WI38 (cell line): ENCODE measurements around the gene UBE2Q2.
A peak's percentile ranks its signal among the peaks of the same experiment; 100 is the strongest.
"Not testable (repeated sequence)": the region's sequence is repeated elsewhere in the genome, so short reads cannot be mapped to it uniquely, and the experiment has no call there.

Source experiments
- H3K4me3 ChIP-seq: 2 replicates; pipeline ENCODE4 v1.5.1; 2011; ENCODE audit warnings: low read depth, mild to moderate bottlenecking, control low read depth, low read length
- TF ChIP-seq, protein P1 (sequence below): IDR thresholded peaks from 2 replicates; pipeline ENCODE4 v1.5.1; 2012; ENCODE audit warnings: low read depth, mild to moderate bottlenecking, control low read depth, low read length

UBE2Q2 gene

DNA sequence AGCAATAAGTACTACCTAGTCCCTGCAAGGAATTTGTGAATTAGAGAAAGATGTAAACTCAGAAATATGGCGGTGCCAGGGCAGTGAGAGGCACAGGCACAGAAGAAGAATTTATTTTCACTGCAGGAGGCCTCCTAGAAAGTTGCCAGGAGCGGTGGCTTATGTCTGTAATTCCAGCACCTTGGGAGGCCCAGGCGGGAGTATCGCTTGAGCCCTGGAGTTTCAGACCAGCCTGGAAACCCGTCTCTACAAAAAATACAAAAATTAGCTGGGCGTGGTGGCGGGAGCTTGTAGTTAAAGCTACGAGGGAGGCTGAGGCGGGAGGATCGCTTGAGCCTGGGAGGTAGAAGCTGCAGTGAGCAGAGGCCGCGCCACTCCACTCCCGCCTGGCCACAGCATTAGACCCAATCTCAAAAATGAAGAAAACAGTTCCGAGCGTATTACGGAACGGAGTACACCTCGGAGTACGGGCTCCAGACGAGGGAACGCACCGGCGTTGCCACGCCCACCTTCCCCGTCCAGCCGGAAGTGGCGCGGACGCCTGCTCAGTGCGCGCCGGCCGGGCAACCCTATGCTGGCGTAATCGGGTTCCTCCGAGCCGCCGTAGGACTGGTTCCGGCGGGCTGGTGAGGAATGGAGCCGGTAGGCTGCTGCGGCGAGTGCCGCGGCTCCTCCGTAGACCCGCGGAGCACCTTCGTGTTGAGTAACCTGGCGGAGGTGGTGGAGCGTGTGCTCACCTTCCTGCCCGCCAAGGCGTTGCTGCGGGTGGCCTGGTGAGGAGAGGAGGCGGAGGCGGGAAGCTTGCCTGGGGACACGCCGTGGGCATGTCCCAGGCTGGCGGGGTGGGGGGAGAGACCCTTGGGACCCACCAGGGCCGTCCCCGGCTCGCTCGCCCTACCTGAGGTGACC lies 60.3 kb downstream of the UBE2Q2 start, which contains the start of gene FBXO22:
Gene FBXO22, plus strand, starts transcription at position 548 of the 909 bp plus-strand sequence. Its CDS starts 86 bp downstream, at position 634.
- peak within 1 kb of the TSS; percentile 95 for H3K4me3 ChIP-seq
- TF ChIP-seq, protein P1, sequence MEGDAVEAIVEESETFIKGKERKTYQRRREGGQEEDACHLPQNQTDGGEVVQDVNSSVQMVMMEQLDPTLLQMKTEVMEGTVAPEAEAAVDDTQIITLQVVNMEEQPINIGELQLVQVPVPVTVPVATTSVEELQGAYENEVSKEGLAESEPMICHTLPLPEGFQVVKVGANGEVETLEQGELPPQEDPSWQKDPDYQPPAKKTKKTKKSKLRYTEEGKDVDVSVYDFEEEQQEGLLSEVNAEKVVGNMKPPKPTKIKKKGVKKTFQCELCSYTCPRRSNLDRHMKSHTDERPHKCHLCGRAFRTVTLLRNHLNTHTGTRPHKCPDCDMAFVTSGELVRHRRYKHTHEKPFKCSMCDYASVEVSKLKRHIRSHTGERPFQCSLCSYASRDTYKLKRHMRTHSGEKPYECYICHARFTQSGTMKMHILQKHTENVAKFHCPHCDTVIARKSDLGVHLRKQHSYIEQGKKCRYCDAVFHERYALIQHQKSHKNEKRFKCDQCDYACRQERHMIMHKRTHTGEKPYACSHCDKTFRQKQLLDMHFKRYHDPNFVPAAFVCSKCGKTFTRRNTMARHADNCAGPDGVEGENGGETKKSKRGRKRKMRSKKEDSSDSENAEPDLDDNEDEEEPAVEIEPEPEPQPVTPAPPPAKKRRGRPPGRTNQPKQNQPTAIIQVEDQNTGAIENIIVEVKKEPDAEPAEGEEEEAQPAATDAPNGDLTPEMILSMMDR, result no peak

DNA sequence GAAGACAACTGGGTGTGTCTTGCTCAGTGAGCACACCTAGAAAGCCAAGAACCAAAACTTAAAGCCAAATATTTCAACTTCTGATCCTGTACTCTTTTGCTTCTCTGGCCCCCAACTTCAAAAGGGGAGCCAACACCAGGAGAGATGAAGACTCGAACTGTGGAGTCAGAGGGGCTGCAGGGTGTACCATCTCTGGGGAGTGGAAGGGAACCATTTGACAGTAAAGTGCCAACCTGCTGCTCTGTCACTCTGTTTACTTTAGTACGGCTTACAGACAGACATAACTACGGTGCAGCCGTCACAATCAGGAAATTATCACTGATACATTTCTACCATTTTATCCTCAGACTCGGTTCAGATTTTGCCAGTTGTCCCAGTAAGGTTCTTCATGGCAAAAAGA lies 62.0 kb downstream of the UBE2Q2 start:
- H3K4me3 ChIP-seq, result no peak overlapping the region

DNA sequence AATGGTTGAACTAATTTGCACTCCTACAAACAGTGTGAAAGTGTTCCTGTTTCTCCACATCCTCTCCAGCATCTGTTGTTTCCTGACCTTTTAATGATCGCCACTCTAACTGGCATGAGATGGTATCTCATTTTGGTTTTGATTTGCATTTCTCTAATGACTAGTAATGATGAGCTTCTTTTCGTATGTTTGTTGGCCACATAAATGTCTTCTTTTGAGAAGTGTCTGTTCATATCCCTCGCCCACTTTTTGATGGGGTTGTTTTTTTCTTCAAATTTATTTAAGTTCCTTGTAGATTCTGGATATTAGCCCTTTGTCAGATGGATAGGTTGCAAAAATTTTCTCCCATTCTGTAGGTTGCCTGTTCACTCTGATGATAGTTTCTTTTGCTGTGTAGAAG lies 67.1 kb downstream of the UBE2Q2 start:
- not testable (repeated sequence) for H3K4me3 ChIP-seq

More for the DNA sequence above, 62.0 kb downstream of the UBE2Q2 start:
- TF ChIP-seq, protein P1, result no peak

DNA sequence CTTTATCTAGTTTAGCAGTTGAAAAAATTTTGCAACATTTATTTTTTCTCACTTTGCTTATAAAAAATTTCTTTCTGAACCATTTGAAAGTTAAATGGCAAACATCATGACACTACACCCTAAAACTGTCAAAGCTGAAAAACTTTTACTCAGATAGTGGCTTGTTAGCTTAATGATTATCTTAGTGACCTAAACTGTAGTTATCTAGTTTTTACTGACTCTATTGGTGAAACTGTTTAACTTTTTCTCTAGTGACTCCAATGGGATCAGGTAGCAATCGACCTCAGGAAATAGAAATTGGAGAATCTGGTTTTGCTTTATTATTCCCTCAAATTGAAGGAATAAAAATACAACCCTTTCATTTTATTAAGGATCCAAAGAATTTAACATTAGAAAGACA lies 73.7 kb downstream of the UBE2Q2 start:
- H3K4me3 ChIP-seq, result no peak overlapping the region
- TF ChIP-seq, protein P1, result no peak

- TF ChIP-seq, protein P1, result no peak
- no peak overlapping the region for H3K4me3 ChIP-seq
Observed at GRCh38 chr15:75918135-75918534, 74.9 kb downstream of the UBE2Q2 start.

GRCh38 chr15:75920079-75920478 lies 76.8 kb downstream of the UBE2Q2 start:
- H3K4me3 ChIP-seq, result no peak overlapping the region
- TF ChIP-seq, protein P1, result no peak

DNA sequence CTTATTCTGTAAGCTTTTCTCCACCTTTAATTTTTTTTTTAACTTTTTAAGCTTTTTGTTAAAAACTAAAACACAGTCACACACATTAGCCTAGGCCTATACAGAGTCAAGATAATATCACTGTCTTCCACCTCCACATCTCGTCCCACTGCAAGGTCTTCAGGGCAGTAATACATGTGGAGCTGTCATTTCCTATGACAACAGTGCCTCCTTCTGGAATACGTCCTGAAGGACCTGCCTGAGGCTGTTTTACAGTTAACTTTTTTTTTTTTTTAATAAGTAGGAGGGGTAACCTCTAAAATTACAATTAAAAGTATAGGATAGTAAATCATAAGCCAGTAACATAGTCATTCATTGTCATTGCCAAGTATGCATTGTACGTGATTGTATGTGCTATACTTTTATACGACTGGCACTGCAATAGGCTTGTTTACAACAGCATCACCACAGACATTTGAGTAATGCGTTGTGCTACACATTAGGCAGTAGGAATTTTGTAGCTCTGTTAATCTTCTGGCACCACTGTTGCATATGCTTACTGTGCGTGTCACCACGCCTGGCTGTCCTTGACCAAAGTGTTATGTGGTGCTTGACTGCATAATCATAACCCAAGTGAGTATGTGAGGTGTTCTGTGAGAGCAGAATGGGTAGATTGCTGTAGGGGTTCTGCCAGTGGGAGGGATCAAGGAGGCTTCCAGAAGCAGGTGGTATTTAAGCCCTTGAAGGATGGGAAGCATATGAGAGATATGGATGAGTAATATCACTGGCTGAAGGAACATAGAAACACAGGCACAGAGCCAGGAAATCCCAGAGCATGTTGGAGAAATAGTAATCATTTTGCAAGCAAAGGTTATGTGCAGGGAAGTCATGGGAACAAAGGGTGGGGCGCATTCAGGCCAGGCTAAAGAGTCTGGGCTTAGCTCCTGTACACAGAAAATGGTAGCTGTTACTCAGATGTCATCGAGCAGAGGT lies 78.8 kb downstream of the UBE2Q2 start:
- H3K4me3 ChIP-seq, result no peak overlapping the region
- TF ChIP-seq, protein P1, result peak; percentile 33; the same call in 1 of the 2 replicates
